ENCODE data around the gene FTO.

FTO gene

GRCh38 chr16:54126907-54127306 is 423.0 kb downstream of the FTO start:
- DNase-seq (ENCODE audit: low read depth): no peak

GRCh38 chr16:54128629-54129234 is 424.8 kb downstream of the FTO start:
- no peak for DNase-seq (ENCODE audit: low read depth)

GRCh38 chr16:54129810-54130209 is 425.9 kb downstream of the FTO start:
- DNase-seq (ENCODE audit: low read depth): no peak

GRCh38 chr16:54135361-54136275 is 431.7 kb downstream of the FTO start:
- DNase-seq (ENCODE audit: low read depth): no peak

GRCh38 chr16:54136276-54136625 is 432.3 kb downstream of the FTO start:
- DNase-seq (ENCODE audit: low read depth): no peak

- no peak for DNase-seq (ENCODE audit: low read depth)
These were observed 436.3 kb downstream of the FTO start for GRCh38 chr16:54140057-54140787.

- DNase-seq (ENCODE audit: low read depth): no peak
These were observed 436.8 kb downstream of the FTO start for GRCh38 chr16:54140788-54141136.

GRCh38 chr16:54142787-54143186 is 438.8 kb downstream of the FTO start:
- no peak for DNase-seq (ENCODE audit: low read depth)

GRCh38 chr16:54143410-54143809 is 439.5 kb downstream of the FTO start:
- DNase-seq (ENCODE audit: low read depth): no peak

- no peak for DNase-seq (ENCODE audit: low read depth)
These were observed 440.1 kb downstream of the FTO start for GRCh38 chr16:54143934-54144571.

GRCh38 chr16:54144572-54144947 is 440.6 kb downstream of the FTO start:
- no peak for DNase-seq (ENCODE audit: low read depth)

- no peak for DNase-seq (ENCODE audit: low read depth)
These were observed 441.9 kb downstream of the FTO start for GRCh38 chr16:54145881-54146280.

GRCh38 chr16:54148974-54149373 is 445.0 kb downstream of the FTO start:
- no peak for DNase-seq (ENCODE audit: low read depth)

GRCh38 chr16:54150861-54151260 is 446.9 kb downstream of the FTO start:
- no peak for DNase-seq (ENCODE audit: low read depth)

- DNase-seq (ENCODE audit: low read depth): no peak
These were observed 448.6 kb downstream of the FTO start for GRCh38 chr16:54152362-54153239.

GRCh38 chr16:54153240-54153934 is 449.4 kb downstream of the FTO start:
- no peak for DNase-seq (ENCODE audit: low read depth)

- DNase-seq (ENCODE audit: low read depth): no peak
These were observed 452.4 kb downstream of the FTO start for GRCh38 chr16:54156349-54156748.

GRCh38 chr16:54158986-54159385 is 455.0 kb downstream of the FTO start:
- no peak for DNase-seq (ENCODE audit: low read depth)

GRCh38 chr16:54159490-54160080 is 455.6 kb downstream of the FTO start:
- DNase-seq (ENCODE audit: low read depth): no peak

- DNase-seq (ENCODE audit: low read depth): no peak
These were observed 456.4 kb downstream of the FTO start for GRCh38 chr16:54160252-54160860.
